Measurements from ENCODE around the gene HK3. TPM values are rescaled to one million over a fixed set of nuclear protein-coding genes. Genes with fewer than 3 reads are reported as not detected.
A peak's percentile ranks its signal among the peaks of the same experiment; 100 is the strongest.

The HK3 gene
- polyA plus RNA-seq, 2 of the 4 experiments (the other 2 are of a cell fraction): 0.04 to 0.12 TPM

- H3K4me2 ChIP-seq: no peak overlapping the region
- H3K4me1 ChIP-seq: no peaks in the 10 kb centered on the region
- WGBS (ENCODE audit: missing lambda C conversion rate): 94% methylated on average over 6 of the region's 6 CpGs
- no peak for FAIRE-seq
- H3K27ac ChIP-seq: no peak overlapping the region
- CTCF ChIA-PET: no interaction called here
- no peak for TF ChIP-seq CHD4 (IDR thresholded peaks at IDR 0.05; ENCODE audit: borderline replicate concordance)
- no peak for TF ChIP-seq FOSL2 (IDR thresholded peaks at IDR 0.05)
- TF ChIP-seq FOSL2 (CRISPR knock-in tag; IDR thresholded peaks at IDR 0.05): no peak
- TF ChIP-seq CEBPB (IDR thresholded peaks at IDR 0.05): peak in 1 of 2 experiments; percentile 54; a peak in 1 of 4 replicates
- DNase-seq (ENCODE audit: low read depth in 1 of 2, low spot score in 1 of 2): no peak
- no peaks in the 10 kb centered on the region for H3K9me3 ChIP-seq
- H3K4me3 ChIP-seq: no peak overlapping the region
- ATAC-seq: no peak
- POLR2A ChIA-PET: no interaction called here
Observed at GRCh38 chr5:176918613-176919012, 19.5 kb upstream of the HK3 start.

GRCh38 chr5:176916337-176916736 lies 17.2 kb upstream of the HK3 start:
- Histone ChIP-seq H3K4me1 (no peaks in the 10 kb centered on the region), H3K27ac (no peak overlapping the region), H3K4me2 (no peak overlapping the region), H3K4me3 (no peak overlapping the region), H3K9me3 (no peaks in the 10 kb centered on the region)
- TF ChIP-seq NPAS2 (CRISPR knock-in tag; IDR thresholded peaks at IDR 0.05; ENCODE audit: borderline replicate concordance): no peak
- no peak for TF ChIP-seq HDAC2 (IDR thresholded peaks at IDR 0.05)
- TF ChIP-seq ELK1 (IDR thresholded peaks at IDR 0.05; ENCODE audit: low read depth, low read length): no peak
- no peak for TF ChIP-seq CBX2 (IDR thresholded peaks at IDR 0.05; ENCODE audit: borderline replicate concordance, low read depth)
- no peak for TF ChIP-seq CEBPB (IDR thresholded peaks at IDR 0.05)
- TF ChIP-seq JUN (IDR thresholded peaks at IDR 0.05): no peak
- TF ChIP-seq MAX (IDR thresholded peaks at IDR 0.05): no peak
- TF ChIP-seq NFE2L2 (conservative IDR thresholded peaks at IDR 0.05; ENCODE audit: low read length): no peak
- TF ChIP-seq EHMT2 (IDR thresholded peaks at IDR 0.05; ENCODE audit: low read depth): no peak
- no peak for TF ChIP-seq BHLHE40 (IDR thresholded peaks at IDR 0.05; ENCODE audit: low read depth, low read length)
- TF ChIP-seq RAD21 (conservative IDR thresholded peaks at IDR 0.05 in 1 of 2, IDR thresholded peaks at IDR 0.05 in 1 of 2): no peak
- TF ChIP-seq ZC3H11A (IDR thresholded peaks at IDR 0.05): no peak
- ATAC-seq (no peak), DNase-seq (ENCODE audit: low read depth in 1 of 2, low spot score in 1 of 2) (no peak), FAIRE-seq (no peak)
- ChIA-PET CTCF (interaction anchor here (1.0 to 1.2 kb wide), 2 partner anchors 43 to 256 kb away, joined by 3 to 5 read pairs; no protein-coding TSS in a partner anchor), POLR2A (no interaction called here)

GRCh38 chr5:176915906-176916305 lies 16.8 kb upstream of the HK3 start:
- ChIA-PET POLR2A (no interaction called here), CTCF (interaction anchor here (1.0 to 1.2 kb wide), 2 partner anchors 42 to 255 kb away, joined by 3 to 5 read pairs; no protein-coding TSS in a partner anchor)
- no peak overlapping the region for H3K4me2 ChIP-seq
- DNase-seq (ENCODE audit: low read depth in 1 of 2, low spot score in 1 of 2): no peak
- no peaks in the 10 kb centered on the region for H3K9me3 ChIP-seq
- H3K4me1 ChIP-seq: no peaks in the 10 kb centered on the region
- WGBS (ENCODE audit: missing lambda C conversion rate): 83% methylated on average over 2 of the region's 2 CpGs
- FAIRE-seq: no peak
- no peak overlapping the region for H3K27ac ChIP-seq
- no peak for TF ChIP-seq ZSCAN20 (CRISPR knock-in tag; IDR thresholded peaks at IDR 0.05)
- TF ChIP-seq HOXA7 (CRISPR knock-in tag; IDR thresholded peaks at IDR 0.05): no peak
- no peak for TF ChIP-seq NFE2L2 (conservative IDR thresholded peaks at IDR 0.05; ENCODE audit: low read length)
- TF ChIP-seq HOXB13 (CRISPR knock-in tag; IDR thresholded peaks at IDR 0.05; ENCODE audit: low read depth): no peak
- H3K4me3 ChIP-seq: no peak overlapping the region
- ATAC-seq: no peak

- ATAC-seq (no peak), FAIRE-seq (no peak), DNase-seq (ENCODE audit: low read depth in 1 of 2, low spot score in 1 of 2) (no peak)
- ChIA-PET CTCF (no interaction called here), POLR2A (no interaction called here)
- H3K27ac ChIP-seq: no peak overlapping the region
- no peak overlapping the region for H3K4me3 ChIP-seq
- no peaks in the 10 kb centered on the region for H3K4me1 ChIP-seq
- WGBS (ENCODE audit: missing lambda C conversion rate): 92% methylated on average over 2 of the region's 2 CpGs
- no peaks in the 10 kb centered on the region for H3K9me3 ChIP-seq
- H3K4me2 ChIP-seq: no peak overlapping the region
- no peak for TF ChIP-seq HOXB5 (CRISPR knock-in tag; IDR thresholded peaks at IDR 0.05)
- TF ChIP-seq NPAS2 (CRISPR knock-in tag; IDR thresholded peaks at IDR 0.05; ENCODE audit: borderline replicate concordance): no peak
- TF ChIP-seq BCL3 (IDR thresholded peaks at IDR 0.05): no peak
- TF ChIP-seq BHLHE40 (IDR thresholded peaks at IDR 0.05; ENCODE audit: low read depth, low read length): no peak
- TF ChIP-seq RFX5 (IDR thresholded peaks at IDR 0.05): no peak
- no peak for TF ChIP-seq RCOR1 (IDR thresholded peaks at IDR 0.05; ENCODE audit: low read depth, low read length)
- no peak for TF ChIP-seq TFCP2L1 (CRISPR knock-in tag; IDR thresholded peaks at IDR 0.05)
- no peak for TF ChIP-seq SMC3 (IDR thresholded peaks at IDR 0.05)
- no peak for TF ChIP-seq POLR2A (IDR thresholded peaks at IDR 0.05; ENCODE audit: low read length)
- TF ChIP-seq JUNB (IDR thresholded peaks at IDR 0.05): no peak
- no peak for TF ChIP-seq MAFK (IDR thresholded peaks at IDR 0.05; ENCODE audit: partially characterized antibody)
- no peak for TF ChIP-seq EHF (CRISPR knock-in tag; IDR thresholded peaks at IDR 0.05)
- TF ChIP-seq FOSB (CRISPR knock-in tag; IDR thresholded peaks at IDR 0.05): no peak
- no peak for TF ChIP-seq HES2 (IDR thresholded peaks at IDR 0.05)
- TF ChIP-seq CTCF (IDR thresholded peaks at IDR 0.05): no peak
- TF ChIP-seq JUN (IDR thresholded peaks at IDR 0.05): no peak
- TF ChIP-seq CHD4 (IDR thresholded peaks at IDR 0.05; ENCODE audit: borderline replicate concordance): no peak
Observed at GRCh38 chr5:176912115-176912514, 13.0 kb upstream of the HK3 start.
